ENCODE measurements around the gene PAX5. TPM values are rescaled to one million over a fixed set of nuclear protein-coding genes. Genes with fewer than 3 reads are reported as not detected.

The PAX5 gene
- total RNA-seq, 1 donor from 2014 or later, result not detected

GRCh38 chr9:36888551-36888950, 145.5 kb downstream of the PAX5 start:
- Histone ChIP-seq H3K4me3 (no peak overlapping the region), H3K36me3 (no peaks in the 10 kb centered on the region), H3K9me3 (no peaks in the 10 kb centered on the region), H3K4me1 (no peaks in the 10 kb centered on the region), H3K27me3 (no peaks in the 10 kb centered on the region), H3K27ac (no peak overlapping the region)
- intact Hi-C loops (cut with DNase I), result no loop called here
- no peak for DNase-seq (ENCODE audit: low spot score in 2 of 2)
- TF ChIP-seq CTCF (IDR thresholded peaks at IDR 0.05), result no peak

DNA sequence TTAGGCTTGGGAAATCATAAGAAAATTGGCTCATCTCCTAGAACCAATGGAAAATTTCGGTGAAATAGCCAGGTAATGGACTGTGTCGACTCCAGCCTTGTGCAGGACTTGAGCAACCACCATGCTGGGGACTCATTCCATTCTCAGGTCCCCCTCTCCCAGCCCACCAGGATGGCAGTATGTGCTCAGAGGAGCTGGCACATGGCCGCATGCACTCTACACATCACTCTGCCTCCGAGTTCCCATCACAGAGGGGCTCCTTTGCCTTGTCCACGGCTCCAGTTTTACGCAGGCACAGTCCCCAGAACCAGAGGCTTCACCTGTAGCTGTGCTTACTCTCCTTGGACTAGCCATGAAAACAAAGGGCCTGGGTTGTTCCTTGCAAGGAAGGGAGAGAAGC, 149.3 kb downstream of the PAX5 start:
- no peaks in the 10 kb centered on the region for H3K9me3 ChIP-seq
- intact Hi-C loops (cut with DNase I), result no loop called here
- no peak overlapping the region for H3K4me3 ChIP-seq
- no peak for DNase-seq (ENCODE audit: low spot score in 2 of 2)
- no peaks in the 10 kb centered on the region for H3K36me3 ChIP-seq
- no peaks in the 10 kb centered on the region for H3K27me3 ChIP-seq
- no peak overlapping the region for H3K27ac ChIP-seq
- no peak for TF ChIP-seq CTCF (IDR thresholded peaks at IDR 0.05)
- no peaks in the 10 kb centered on the region for H3K4me1 ChIP-seq

DNA sequence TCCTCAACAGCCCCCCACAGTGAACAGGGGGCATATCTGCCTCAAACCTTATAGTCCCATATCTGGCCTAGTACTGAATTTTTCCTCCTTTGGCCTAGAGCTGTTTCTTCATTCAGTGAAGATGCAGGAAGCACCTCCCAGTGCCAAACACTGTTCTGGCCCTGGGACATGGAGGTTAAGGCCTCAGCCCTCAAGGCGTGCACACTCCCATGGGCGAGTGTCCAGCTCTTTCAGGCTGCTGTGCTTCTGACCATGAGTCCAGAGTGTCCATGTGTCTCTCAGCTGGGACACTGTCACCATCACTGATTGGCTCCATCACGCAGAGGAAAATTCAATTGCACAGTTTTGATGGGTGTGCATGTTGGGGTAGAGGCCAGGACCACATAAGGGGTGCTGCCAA, 151.5 kb downstream of the PAX5 start:
- no peak for DNase-seq (ENCODE audit: low spot score in 2 of 2)

GRCh38 chr9:36881743-36882441, 152.2 kb downstream of the PAX5 start:
- DNase-seq (ENCODE audit: low spot score in 2 of 2), result no peak
- H3K9me3 ChIP-seq, result no peaks in the 10 kb centered on the region
- no peak overlapping the region for H3K4me3 ChIP-seq
- H3K27me3 ChIP-seq, result no peaks in the 10 kb centered on the region
- intact Hi-C loops (cut with DNase I), result no loop called here
- H3K27ac ChIP-seq, result no peak overlapping the region
- H3K4me1 ChIP-seq, result no peaks in the 10 kb centered on the region
- no peak for TF ChIP-seq CTCF (IDR thresholded peaks at IDR 0.05)
- no peaks in the 10 kb centered on the region for H3K36me3 ChIP-seq

More for the DNA sequence above, 151.5 kb downstream of the PAX5 start:
- Histone ChIP-seq H3K36me3 (no peaks in the 10 kb centered on the region), H3K27ac (no peak overlapping the region), H3K4me1 (no peaks in the 10 kb centered on the region), H3K4me3 (no peak overlapping the region), H3K27me3 (no peaks in the 10 kb centered on the region), H3K9me3 (no peaks in the 10 kb centered on the region)
- intact Hi-C loops (cut with DNase I), result no loop called here
- TF ChIP-seq CTCF (IDR thresholded peaks at IDR 0.05), result no peak

DNA sequence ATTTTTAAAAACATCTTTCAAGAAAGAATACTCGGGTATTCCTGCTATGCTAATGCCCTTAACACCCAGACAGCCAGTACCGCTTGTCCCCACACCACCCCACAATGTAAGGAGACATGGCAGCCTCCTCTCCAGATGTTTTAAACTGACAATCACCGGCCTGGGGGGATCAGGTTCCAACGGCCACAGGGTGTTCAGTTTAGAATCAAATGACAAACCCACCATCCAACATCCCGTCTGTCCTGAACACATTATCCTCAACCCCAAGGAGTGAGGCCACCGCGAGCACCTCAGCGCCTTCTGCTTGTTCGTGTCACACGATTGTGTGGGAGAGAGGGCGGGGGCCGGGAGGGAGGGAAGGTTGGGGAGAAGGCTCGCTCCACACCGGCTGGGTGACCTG, 152.8 kb downstream of the PAX5 start:
- H3K27ac ChIP-seq, result no peak overlapping the region
- no peaks in the 10 kb centered on the region for H3K36me3 ChIP-seq
- DNase-seq (ENCODE audit: low spot score in 2 of 2), result no peak

More for the DNA sequence above, 152.8 kb downstream of the PAX5 start:
- intact Hi-C loops (cut with DNase I), result no loop called here
- Histone ChIP-seq H3K27me3 (no peaks in the 10 kb centered on the region), H3K9me3 (no peaks in the 10 kb centered on the region), H3K4me3 (no peak overlapping the region), H3K4me1 (no peaks in the 10 kb centered on the region)
- no peak for TF ChIP-seq CTCF (IDR thresholded peaks at IDR 0.05)

Data from ascending aorta (tissue), 2 donors.